ENCODE data around the gene NKD1. TPM values are rescaled to one million over a fixed set of nuclear protein-coding genes. Genes with fewer than 3 reads are reported as not detected.

NKD1 gene
- total and polyA plus RNA-seq, 4 donors, result 2.3 to 14.1 (median 8.0) TPM

- no peak for ATAC-seq (ENCODE audit: insufficient read depth, low FRiP score)
- Histone ChIP-seq H3K27me3 (ENCODE audit: control insufficient read depth in 3 of 3, insufficient read depth in 3 of 3, low read length in 2 of 3) (no peaks in the 10 kb centered on the region), H3K4me1 (ENCODE audit: control insufficient read depth in 5 of 5, insufficient read depth in 5 of 5, low read length in 5 of 5) (peaks cover 0 to 41% (median 21%) of the 10 kb centered on the region in 5 donors), H3K27ac (ENCODE audit: low read depth in 1 of 2, low read length in 1 of 2) (no peak overlapping the region), H3K9ac (ENCODE audit: insufficient read depth in 1 of 2, low read length in 2 of 2) (no peak overlapping the region), H3K9me3 (ENCODE audit: control insufficient read depth in 4 of 4, insufficient read depth in 3 of 4, low read length in 3 of 4) (no peaks in the 10 kb centered on the region), H3K4me3 (no peak overlapping the region), H3K36me3 (ENCODE audit: control insufficient read depth in 4 of 4, insufficient read depth in 4 of 4, low read length in 4 of 4) (peaks cover 0 to 29% (median 13%) of the 10 kb centered on the region in 4 donors)
- no peak for TF ChIP-seq CTCF (IDR thresholded peaks at IDR 0.05; ENCODE audit: control extremely low read depth, extremely low read depth)
- WGBS, 2 donors, result 88 to 92% methylated on average over 10 of the region's 10 CpGs
- no peak for DNase-seq
Observed at GRCh38 chr16:50619702-50620491, 71.7 kb downstream of the NKD1 start.

- H3K9ac ChIP-seq (ENCODE audit: insufficient read depth in 1 of 2, low read length in 2 of 2), result no peak overlapping the region
- no peak for TF ChIP-seq CTCF (IDR thresholded peaks at IDR 0.05; ENCODE audit: control extremely low read depth, extremely low read depth)
- ATAC-seq (ENCODE audit: insufficient read depth, low FRiP score), result no peak
- no peaks in the 10 kb centered on the region for H3K27me3 ChIP-seq (ENCODE audit: control insufficient read depth in 3 of 3, insufficient read depth in 3 of 3, low read length in 2 of 3)
- WGBS, 2 donors, result 87 to 88% methylated on average over 11 of the region's 11 CpGs
- no peaks in the 10 kb centered on the region for H3K9me3 ChIP-seq (ENCODE audit: control insufficient read depth in 4 of 4, insufficient read depth in 3 of 4, low read length in 3 of 4)
- no peak overlapping the region for H3K4me3 ChIP-seq
- DNase-seq, result no peak
- H3K36me3 ChIP-seq (ENCODE audit: control insufficient read depth in 4 of 4, insufficient read depth in 4 of 4, low read length in 4 of 4), result peaks cover 0 to 32% (median 14%) of the 10 kb centered on the region in 4 donors
- no peak overlapping the region for H3K27ac ChIP-seq (ENCODE audit: low read depth in 1 of 2, low read length in 1 of 2)
- peaks cover 0 to 32% (median 18%) of the 10 kb centered on the region in 5 donors for H3K4me1 ChIP-seq (ENCODE audit: control insufficient read depth in 5 of 5, insufficient read depth in 5 of 5, low read length in 5 of 5)
Observed at GRCh38 chr16:50620646-50621451, 72.7 kb downstream of the NKD1 start.

GRCh38 chr16:50621452-50621792 lies 73.2 kb downstream of the NKD1 start:
- H3K9me3 ChIP-seq (ENCODE audit: control insufficient read depth in 4 of 4, insufficient read depth in 3 of 4, low read length in 3 of 4), result no peaks in the 10 kb centered on the region
- ATAC-seq (ENCODE audit: insufficient read depth, low FRiP score) (no peak), DNase-seq (no peak)
- no peak overlapping the region for H3K4me3 ChIP-seq
- 96 to 98% methylated on average over 9 of the region's 9 CpGs for WGBS, 2 donors
- peaks cover 0 to 37% (median 16%) of the 10 kb centered on the region in 4 donors for H3K36me3 ChIP-seq (ENCODE audit: control insufficient read depth in 4 of 4, insufficient read depth in 4 of 4, low read length in 4 of 4)
- peaks cover 0 to 27% (median 13%) of the 10 kb centered on the region in 5 donors for H3K4me1 ChIP-seq (ENCODE audit: control insufficient read depth in 5 of 5, insufficient read depth in 5 of 5, low read length in 5 of 5)
- no peak overlapping the region for H3K9ac ChIP-seq (ENCODE audit: insufficient read depth in 1 of 2, low read length in 2 of 2)
- no peak overlapping the region for H3K27ac ChIP-seq (ENCODE audit: low read depth in 1 of 2, low read length in 1 of 2)
- H3K27me3 ChIP-seq (ENCODE audit: control insufficient read depth in 3 of 3, insufficient read depth in 3 of 3, low read length in 2 of 3), result no peaks in the 10 kb centered on the region
- no peak for TF ChIP-seq CTCF (IDR thresholded peaks at IDR 0.05; ENCODE audit: control extremely low read depth, extremely low read depth)

All from lung (tissue), 12 donors.